NCI-H2107 treated with DMSO at 0.1 percent for 48 hours (cell line): ENCODE data around the gene CFAP300.

Experiments
- DNase-seq: peaks from one replicate; lab custom pipeline; 2025; ENCODE audit not compliant: unreplicated experiment; lab: John Stamatoyannopoulos, UW

CFAP300 gene

GRCh38 chr11:102071497-102072472, 24.5 kb downstream of the CFAP300 start:
- DNase-seq, result no peak

DNA sequence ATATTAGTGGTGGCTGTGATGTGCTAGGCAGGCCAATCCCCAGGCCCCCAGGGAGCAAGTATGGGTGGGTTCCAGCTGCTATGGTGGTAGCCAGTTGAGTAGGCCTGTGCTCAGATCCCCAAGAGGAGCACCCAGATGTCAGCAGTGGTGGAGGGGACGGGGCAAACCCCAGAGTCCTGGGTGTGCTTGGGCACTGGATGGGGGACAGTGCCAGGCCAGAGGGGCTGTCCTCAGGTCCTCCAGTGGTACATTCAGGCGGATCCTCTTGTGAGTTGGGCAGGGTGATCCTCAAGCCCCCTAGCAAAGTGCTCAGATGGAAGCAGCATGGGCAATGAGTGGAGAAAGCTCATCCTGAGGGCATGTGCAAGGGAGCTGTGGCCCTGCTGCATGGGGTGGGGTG, 26.0 kb downstream of the CFAP300 start:
- no peak for DNase-seq

- DNase-seq, result no peak
Observed at GRCh38 chr11:102079625-102080024, 32.4 kb downstream of the CFAP300 start.

GRCh38 chr11:102081313-102081712, 34.1 kb downstream of the CFAP300 start:
- no peak for DNase-seq

DNA sequence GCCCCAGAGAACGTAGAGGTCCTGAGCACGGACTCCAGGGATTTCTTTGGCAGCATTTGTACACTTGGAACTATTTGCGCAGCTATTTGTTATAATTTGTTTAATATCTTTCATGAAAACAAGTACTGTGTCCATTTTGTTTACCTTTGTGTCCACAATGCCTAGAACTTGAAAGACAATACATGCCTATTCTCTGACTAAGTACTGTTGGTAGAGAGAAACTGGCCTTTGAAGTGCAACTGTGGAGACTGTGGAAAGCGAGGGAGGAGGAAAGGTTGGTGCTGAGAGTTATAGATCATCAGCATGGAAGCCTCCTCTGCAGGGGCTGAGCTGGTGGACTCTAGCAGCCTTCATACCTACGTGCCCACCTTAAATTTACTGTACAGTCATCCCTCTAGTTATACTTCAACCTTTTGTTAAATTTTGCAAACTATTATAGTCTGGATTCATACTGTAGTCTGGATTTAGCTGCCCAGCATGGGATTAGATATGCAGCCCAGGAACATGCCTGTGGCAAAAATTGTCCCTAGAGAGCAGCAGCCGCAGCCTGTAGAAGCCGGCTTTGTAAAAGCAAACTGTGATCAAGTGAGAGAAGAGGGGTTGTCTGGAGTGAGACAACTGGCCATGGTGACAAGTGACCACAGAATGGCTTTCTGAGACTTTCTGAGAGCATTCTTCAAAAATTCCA, 38.8 kb downstream of the CFAP300 start:
- no peak for DNase-seq

GRCh38 chr11:102097186-102097585, 49.9 kb downstream of the CFAP300 start:
- DNase-seq, result no peak

GRCh38 chr11:102099755-102100154, 52.5 kb downstream of the CFAP300 start:
- DNase-seq, result no peak

DNA sequence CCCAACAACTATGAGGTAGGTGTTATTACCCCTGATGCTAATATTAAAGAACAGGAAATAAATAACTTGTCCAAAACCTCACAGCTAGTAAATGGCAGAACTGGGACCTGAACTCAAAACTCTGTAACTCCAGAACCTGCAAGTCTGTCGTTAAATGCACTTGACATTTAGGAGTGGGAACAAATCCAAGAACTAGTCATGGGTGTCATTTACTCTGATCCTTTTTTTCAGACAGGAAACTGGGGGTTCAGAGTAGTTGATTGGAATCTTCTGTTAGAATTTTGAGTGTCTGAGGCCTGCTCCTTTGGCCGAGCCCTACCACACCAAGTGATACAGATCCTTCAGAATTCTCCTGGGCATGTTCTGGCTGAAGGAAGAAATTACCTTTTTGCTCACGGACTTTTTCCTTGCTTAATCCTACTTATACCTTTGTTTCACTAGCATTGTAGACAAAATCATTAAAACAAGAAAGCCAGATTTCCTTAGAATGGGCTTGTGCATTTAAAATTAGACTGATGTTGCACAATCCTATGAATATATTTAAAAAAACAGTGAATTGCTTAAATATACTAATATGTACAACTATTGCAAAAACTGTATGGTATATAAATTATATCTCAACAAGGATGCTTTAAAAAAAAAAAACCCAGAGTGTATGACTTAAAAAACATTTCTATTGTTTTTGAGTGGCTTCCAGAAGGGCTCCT, 61.6 kb downstream of the CFAP300 start:
- no peak for DNase-seq

GRCh38 chr11:102109896-102110760, 62.9 kb downstream of the CFAP300 start, which contains the start of gene YAP1:
YAP1 (plus strand) TSS chr11:102110447; CDS start chr11:102110849, 402 bp downstream.
- DNase-seq, result no peak

GRCh38 chr11:102110761-102111010, 63.4 kb downstream of the CFAP300 start:
- DNase-seq, result no peak

DNA sequence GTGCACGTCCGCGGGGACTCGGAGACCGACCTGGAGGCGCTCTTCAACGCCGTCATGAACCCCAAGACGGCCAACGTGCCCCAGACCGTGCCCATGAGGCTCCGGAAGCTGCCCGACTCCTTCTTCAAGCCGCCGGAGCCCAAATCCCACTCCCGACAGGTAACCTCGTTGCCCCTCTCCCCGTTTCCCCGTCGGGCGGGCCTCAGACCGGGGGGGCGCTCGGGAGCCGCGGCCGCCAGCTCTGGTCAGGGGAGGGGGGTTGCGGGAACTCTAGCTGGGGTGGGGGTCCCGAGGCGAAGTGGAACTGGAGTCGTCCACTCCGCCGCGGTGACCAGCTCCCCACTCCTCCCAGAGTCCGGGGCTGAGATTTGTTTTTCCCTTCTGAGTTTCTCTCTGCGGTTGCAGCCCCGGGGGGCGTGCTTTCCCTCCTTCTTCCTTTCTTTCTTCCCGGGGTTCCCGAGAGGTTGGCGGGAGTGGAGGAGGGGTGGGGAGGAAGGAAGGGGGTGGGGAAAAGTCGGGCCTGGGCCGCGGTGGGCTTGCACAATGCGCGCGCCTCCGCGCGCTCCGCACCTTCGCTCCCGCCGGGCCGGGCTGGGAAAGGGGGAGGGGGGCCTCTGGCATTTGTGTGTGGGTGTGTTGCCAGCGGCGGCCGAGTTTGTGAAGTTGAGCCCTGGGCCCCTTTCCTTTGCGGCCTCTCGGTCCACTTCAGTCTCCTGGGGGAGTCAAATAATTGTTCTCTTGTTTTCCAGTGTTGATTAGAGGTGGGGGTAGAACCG, 64.0 kb downstream of the CFAP300 start:
- no peak for DNase-seq

GRCh38 chr11:102111787-102112508, 64.7 kb downstream of the CFAP300 start:
- DNase-seq, result no peak

DNA sequence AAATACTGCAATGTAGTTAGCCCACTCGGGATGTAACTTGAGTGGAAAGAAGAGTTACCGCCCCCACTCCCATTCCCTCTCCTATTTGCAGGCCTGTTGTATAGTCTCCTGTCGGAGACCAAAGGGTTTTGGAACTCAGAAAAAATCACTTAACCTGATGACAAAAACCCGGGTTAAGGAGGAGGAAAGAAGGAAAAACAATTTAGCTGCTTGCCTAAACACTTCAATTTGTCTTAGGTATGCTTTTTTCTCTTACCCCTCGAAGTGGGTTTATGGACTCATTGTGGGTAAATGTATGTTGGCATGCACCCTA, 65.2 kb downstream of the CFAP300 start:
- no peak for DNase-seq

- no peak for DNase-seq
Observed at GRCh38 chr11:102114032-102114431, 66.8 kb downstream of the CFAP300 start.

- DNase-seq, result no peak
Observed at GRCh38 chr11:102115557-102115956, 68.3 kb downstream of the CFAP300 start.

DNA sequence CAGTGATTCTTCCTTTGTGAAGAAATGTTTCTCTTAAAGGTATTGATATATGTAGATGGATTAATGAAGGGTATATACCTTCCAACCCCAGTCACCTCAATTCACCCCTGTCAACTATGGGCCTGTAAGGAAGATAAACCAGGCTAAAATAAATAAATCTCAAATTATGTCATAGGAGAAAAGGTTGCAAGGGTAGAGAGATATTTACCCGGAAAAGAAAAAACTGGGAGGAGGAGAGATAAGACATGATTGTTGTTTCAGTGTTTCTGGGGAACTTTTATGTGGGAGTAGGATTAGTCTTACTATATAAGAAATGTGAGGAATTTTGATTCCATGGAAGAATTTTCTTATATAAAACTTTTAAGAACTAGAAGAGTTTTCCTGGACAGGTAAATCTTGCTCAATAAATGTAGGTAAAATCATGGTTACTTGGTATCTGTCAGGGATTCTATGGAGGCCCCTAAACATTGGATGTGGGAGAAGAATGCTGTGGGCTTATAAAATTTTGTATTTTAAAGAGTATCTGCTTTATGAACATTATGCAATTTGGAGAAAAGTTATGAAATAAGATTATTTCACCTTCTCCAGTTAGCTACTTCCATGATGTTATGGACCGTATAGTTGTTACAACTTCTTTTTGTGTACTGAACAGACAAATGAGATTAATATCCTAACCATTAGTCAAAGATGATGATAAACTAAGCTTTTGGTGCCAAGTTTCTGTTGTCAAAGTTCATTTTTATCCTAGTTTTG, 69.4 kb downstream of the CFAP300 start:
- DNase-seq, result no peak

DNA sequence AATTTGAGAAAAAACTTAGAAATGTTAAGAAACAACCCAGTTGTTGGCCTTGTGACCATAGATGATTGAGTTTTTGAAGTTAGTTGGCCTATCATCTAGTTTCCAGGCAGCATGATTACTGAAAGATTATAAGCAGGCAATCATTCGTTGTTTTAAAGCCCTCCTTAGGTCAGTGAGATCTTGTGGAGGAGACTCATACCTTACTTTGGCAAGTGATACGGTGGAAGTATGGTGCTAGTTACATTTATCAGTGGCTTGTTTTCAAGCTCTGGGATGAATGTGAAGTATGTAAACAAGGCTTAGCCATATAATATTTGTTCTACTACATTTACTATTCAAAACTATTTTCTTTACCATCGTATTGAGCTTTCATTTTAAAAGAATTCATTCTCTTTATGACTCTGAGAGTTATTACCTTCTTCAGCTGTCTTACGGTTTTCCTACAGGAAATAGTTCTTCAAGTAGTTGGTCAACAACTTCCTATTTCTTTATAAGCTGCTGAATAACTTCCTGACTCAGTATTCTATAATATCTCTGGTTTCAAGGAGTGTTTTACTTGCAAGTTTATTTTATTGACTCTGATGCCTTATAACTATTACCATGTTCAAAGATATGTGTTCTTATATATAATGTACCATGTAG, 70.4 kb downstream of the CFAP300 start:
- DNase-seq, result no peak

DNA sequence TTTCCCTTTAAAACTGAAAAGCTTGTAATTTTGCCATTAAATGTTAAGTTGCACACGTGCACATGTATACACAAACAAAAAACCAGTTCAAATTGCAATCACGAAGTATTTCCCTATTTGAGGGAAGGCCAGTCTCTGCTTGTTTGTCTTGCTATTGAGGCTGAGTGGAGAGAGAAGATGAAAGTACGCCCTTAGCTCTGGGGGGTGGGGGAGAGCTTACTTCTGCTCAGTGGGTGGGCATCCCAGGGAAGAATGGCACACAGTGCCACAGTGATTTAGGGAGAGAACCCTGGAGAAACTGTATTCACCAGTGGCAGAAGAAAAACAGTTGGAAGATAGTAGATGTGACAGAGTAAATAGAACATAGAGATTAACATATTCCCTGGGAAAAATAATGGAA, 71.7 kb downstream of the CFAP300 start:
- no peak for DNase-seq
